DOHH2 (cell line): ENCODE results near the gene NPR3.

Experiments used
- H3F3A ChIP-seq: fragments of 200-600 bp; sonication (generic), shearing (Covaris generic); 2 replicates; pipeline ENCODE4 v1.6.0; 2016; ENCODE audit warnings: antibody characterized with exemption, mild to moderate bottlenecking; ENCODE audit not compliant: control insufficient read depth, insufficient read depth
- H3K27ac ChIP-seq: fragments of 200-600 bp; sonication (generic); 2 replicates; pipeline ENCODE4 v1.5.1; 2014; ENCODE audit warnings: low read depth, mild to moderate bottlenecking, low read length, moderate library complexity
- H3K27me3 ChIP-seq: fragments of 200-600 bp; sonication (generic); 2 replicates; pipeline ENCODE4 v1.6.1; 2014; ENCODE audit warnings: mild to moderate bottlenecking, low read length, mixed read lengths; ENCODE audit not compliant: control insufficient read depth
- H3K36me3 ChIP-seq: fragments of 200-600 bp; sonication (generic); 2 replicates; pipeline ENCODE4 v1.6.1; 2014; ENCODE audit warnings: mild to moderate bottlenecking, low read length, moderate library complexity, mixed read lengths; ENCODE audit not compliant: control insufficient read depth
- H3K4me1 ChIP-seq: fragments of 200-600 bp; sonication (generic); 2 replicates; pipeline ENCODE4 v1.6.1; 2014; ENCODE audit warnings: mild to moderate bottlenecking, low read length, mixed read lengths; ENCODE audit not compliant: control insufficient read depth
- H3K4me2 ChIP-seq: fragments of 200-600 bp; sonication (generic); 2 replicates; pipeline ENCODE4 v1.6.0; 2014; ENCODE audit warnings: mild to moderate bottlenecking, low read length, moderate library complexity
- H3K4me3 ChIP-seq: fragments of 200-600 bp; sonication (generic); 2 replicates; pipeline ENCODE4 v1.5.1; 2014; ENCODE audit warnings: mild to moderate bottlenecking, low read length, mixed read lengths
- H3K79me2 ChIP-seq: fragments of 200-600 bp; sonication (generic); 2 replicates; pipeline ENCODE4 v1.6.1; 2014; ENCODE audit warnings: mild to moderate bottlenecking, low read length, mixed read lengths; ENCODE audit not compliant: control insufficient read depth
- H3K9me2 ChIP-seq: fragments of 200-600 bp; sonication (generic); replicated peaks from 2 replicates; pipeline ENCODE4 v1.6.1; 2014; ENCODE audit warnings: mild to moderate bottlenecking, low read length, mixed read lengths; ENCODE audit not compliant: control insufficient read depth
- H3K9me3 ChIP-seq: fragments of 200-600 bp; sonication (generic); 2 replicates; pipeline ENCODE4 v1.6.1; 2014; ENCODE audit warnings: antibody characterized with exemption, low read length, mixed read lengths; ENCODE audit not compliant: control insufficient read depth, insufficient read depth
- H4K20me1 ChIP-seq: fragments of 200-600 bp; sonication (generic); 2 replicates; pipeline ENCODE4 v1.6.0; 2014; ENCODE audit warnings: low read depth, mild to moderate bottlenecking, antibody characterized with exemption, low read length, moderate library complexity; ENCODE audit not compliant: control insufficient read depth, insufficient read depth
- EZH2phosphoT487 ChIP-seq: fragments of 200-600 bp; sonication (generic); IDR thresholded peaks from 2 replicates; pipeline ENCODE4 v1.6.1; 2017; ENCODE audit warnings: borderline replicate concordance, mild to moderate bottlenecking, antibody characterized with exemption, low read length, moderate library complexity, mixed read lengths
- TF ChIP-seq, protein P1 (sequence below): fragments of 200-600 bp; sonication (generic); IDR thresholded peaks from one replicate; pipeline ENCODE4 v1.5.1; 2014; ENCODE audit warnings: antibody characterized with exemption, mild to moderate bottlenecking, low read depth, low read length; ENCODE audit not compliant: poor library complexity, severe bottlenecking

NPR3 gene

DNA sequence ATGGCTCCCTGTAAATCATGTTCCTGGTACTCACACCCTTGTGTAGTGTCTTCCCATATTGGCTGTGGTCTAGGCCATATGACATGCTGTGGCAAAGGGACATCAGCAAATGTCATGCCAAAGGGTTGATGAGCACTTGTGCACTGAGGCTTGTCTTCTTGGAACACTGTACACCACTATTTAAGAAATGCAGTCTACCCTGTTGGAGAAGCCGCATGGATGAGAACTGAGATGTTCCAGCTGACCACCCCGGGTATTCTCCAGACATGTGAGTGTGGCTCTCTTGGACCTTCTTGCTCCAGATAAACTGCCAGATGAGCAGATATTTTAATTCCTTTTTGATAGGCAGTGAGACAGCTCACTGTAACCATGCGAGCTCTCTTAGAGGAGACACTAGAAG lies 20.5 kb upstream of the NPR3 start:
- TF ChIP-seq, protein P1, sequence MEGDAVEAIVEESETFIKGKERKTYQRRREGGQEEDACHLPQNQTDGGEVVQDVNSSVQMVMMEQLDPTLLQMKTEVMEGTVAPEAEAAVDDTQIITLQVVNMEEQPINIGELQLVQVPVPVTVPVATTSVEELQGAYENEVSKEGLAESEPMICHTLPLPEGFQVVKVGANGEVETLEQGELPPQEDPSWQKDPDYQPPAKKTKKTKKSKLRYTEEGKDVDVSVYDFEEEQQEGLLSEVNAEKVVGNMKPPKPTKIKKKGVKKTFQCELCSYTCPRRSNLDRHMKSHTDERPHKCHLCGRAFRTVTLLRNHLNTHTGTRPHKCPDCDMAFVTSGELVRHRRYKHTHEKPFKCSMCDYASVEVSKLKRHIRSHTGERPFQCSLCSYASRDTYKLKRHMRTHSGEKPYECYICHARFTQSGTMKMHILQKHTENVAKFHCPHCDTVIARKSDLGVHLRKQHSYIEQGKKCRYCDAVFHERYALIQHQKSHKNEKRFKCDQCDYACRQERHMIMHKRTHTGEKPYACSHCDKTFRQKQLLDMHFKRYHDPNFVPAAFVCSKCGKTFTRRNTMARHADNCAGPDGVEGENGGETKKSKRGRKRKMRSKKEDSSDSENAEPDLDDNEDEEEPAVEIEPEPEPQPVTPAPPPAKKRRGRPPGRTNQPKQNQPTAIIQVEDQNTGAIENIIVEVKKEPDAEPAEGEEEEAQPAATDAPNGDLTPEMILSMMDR = no peak
- no peak for TF ChIP-seq EZH2phosphoT487
- Histone ChIP-seq H3K4me3 (no peak overlapping the region), H3K9me3 (no peaks in the 10 kb centered on the region), H3K9me2 (no peaks in the 10 kb centered on the region), H3K4me1 (no peaks in the 10 kb centered on the region), H3K4me2 (no peak overlapping the region), H4K20me1 (no peaks in the 10 kb centered on the region), H3F3A (no peaks in the 10 kb centered on the region), H3K27me3 (no peaks in the 10 kb centered on the region), H3K27ac (no peak overlapping the region), H3K79me2 (no peaks in the 10 kb centered on the region), H3K36me3 (no peaks in the 10 kb centered on the region)

DNA sequence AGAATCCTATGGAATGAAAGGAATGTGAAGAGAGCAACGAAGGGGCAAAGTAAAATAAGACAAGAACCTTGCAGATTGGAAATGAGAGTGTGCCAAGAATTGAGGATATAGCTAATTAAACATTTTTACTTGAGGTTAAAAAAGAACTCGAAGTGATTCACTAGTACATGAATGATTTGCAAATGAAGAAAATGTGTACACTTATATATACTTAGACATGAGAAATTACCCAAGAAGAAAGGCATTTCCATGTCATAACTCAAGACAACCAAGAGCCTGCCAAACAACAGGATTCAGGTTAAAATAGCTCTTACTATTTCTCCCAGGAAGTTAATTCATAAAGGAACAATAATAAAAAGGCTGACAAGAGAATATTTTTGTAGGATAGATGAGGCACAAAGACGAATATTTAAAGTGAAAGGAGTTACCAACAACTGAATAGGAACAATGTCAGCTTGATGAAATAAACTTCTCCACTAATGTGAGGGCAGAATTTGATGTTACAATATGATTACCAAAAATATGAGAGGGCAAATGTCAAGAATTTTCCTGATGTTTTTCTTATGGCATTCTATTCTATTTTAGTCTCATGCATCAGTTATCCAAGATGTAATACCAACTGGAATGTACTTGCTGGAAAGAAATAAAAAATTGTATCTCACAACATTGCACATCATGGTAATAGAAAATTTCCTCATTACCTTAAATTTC lies 18.9 kb upstream of the NPR3 start:
- Histone ChIP-seq H3K9me3 (no peaks in the 10 kb centered on the region), H3F3A (no peaks in the 10 kb centered on the region), H3K4me1 (no peaks in the 10 kb centered on the region), H3K79me2 (no peaks in the 10 kb centered on the region), H3K4me3 (no peak overlapping the region), H3K36me3 (no peaks in the 10 kb centered on the region), H4K20me1 (no peaks in the 10 kb centered on the region), H3K4me2 (no peak overlapping the region), H3K27ac (no peak overlapping the region), H3K27me3 (no peaks in the 10 kb centered on the region), H3K9me2 (no peaks in the 10 kb centered on the region)
- TF ChIP-seq, protein P1 = no peak
- TF ChIP-seq EZH2phosphoT487 = no peak

DNA sequence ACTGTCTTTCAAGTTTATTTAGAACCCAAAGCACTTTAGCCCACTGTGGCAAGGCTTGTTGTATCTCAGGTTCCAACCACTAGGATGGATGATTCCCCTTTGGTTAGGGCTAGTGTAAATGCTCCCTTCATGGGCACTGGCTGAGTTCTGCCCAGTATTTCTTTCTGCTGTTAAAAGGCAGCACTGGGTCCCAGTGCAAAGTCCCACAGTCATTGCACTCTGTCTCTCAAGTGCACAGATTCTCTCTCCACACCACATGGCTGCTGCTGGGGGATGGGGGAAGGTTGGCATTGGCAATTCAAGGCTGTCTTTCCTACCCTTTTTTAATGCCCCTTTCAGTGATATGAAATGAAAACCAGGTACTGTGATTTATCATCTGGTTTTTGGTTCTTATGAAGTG lies 7.2 kb upstream of the NPR3 start:
- Histone ChIP-seq H3K9me2 (no peaks in the 10 kb centered on the region), H3K9me3 (peaks cover 3% of the 10 kb centered on the region; the same call in 1 of the 2 replicates), H3K36me3 (no peaks in the 10 kb centered on the region), H3K4me2 (no peak overlapping the region), H3K27me3 (no peaks in the 10 kb centered on the region), H3K4me1 (no peaks in the 10 kb centered on the region), H3F3A (no peaks in the 10 kb centered on the region), H3K27ac (no peak overlapping the region), H3K79me2 (no peaks in the 10 kb centered on the region), H4K20me1 (no peaks in the 10 kb centered on the region), H3K4me3 (no peak overlapping the region)
- TF ChIP-seq, protein P1 = no peak
- TF ChIP-seq EZH2phosphoT487 = no peak
